MM.1S (cell line): ENCODE data around the gene TMEM44.

Experiments
- DNase-seq: peaks from one replicate; pipeline ENCODE4 v3.0.0-alpha.2; 2015
- H2AFZ ChIP-seq: fragments of 300-600 bp; sonication (generic); 2 replicates; pipeline ENCODE4 v1.6.0; 2016; ENCODE audit warnings: antibody characterized with exemption, low read length
- H3F3A ChIP-seq: fragments of 300-600 bp; sonication (generic); 2 replicates; pipeline ENCODE4 v1.6.1; 2016; ENCODE audit warnings: mild to moderate bottlenecking, antibody characterized with exemption, low read length, moderate library complexity, mixed read lengths; ENCODE audit not compliant: insufficient read depth
- H3K27ac ChIP-seq: fragments of 300-600 bp; sonication (generic); 2 replicates; pipeline ENCODE4 v1.5.1; 2016; ENCODE audit warnings: mild to moderate bottlenecking, low read length
- H3K27me3 ChIP-seq: fragments of 300-600 bp; sonication (generic); replicated peaks from 2 replicates; pipeline ENCODE4 v1.6.0; 2016; ENCODE audit warnings: low read length; ENCODE audit not compliant: insufficient read depth
- H3K36me3 ChIP-seq: fragments of 300-600 bp; sonication (generic); replicated peaks from 2 replicates; pipeline ENCODE4 v1.6.1; 2016; ENCODE audit warnings: mild to moderate bottlenecking, low read length, mixed read lengths; ENCODE audit not compliant: insufficient read depth
- H3K4me1 ChIP-seq: fragments of 300-600 bp; sonication (generic); 2 replicates; pipeline ENCODE4 v1.6.1; 2016; ENCODE audit warnings: low read length, mixed read lengths
- H3K4me2 ChIP-seq: fragments of 300-600 bp; sonication (generic); 2 replicates; pipeline ENCODE4 v1.6.0; 2016; ENCODE audit warnings: low read depth, low read length
- H3K4me3 ChIP-seq: fragments of 300-600 bp; sonication (generic); 2 replicates; pipeline ENCODE4 v1.5.1; 2016; ENCODE audit warnings: low read length, mixed read lengths
- H3K79me2 ChIP-seq: fragments of 300-600 bp; sonication (generic); 2 replicates; pipeline ENCODE4 v1.6.1; 2016; ENCODE audit warnings: mixed run types, low read length, mixed read lengths
- H3K9ac ChIP-seq: fragments of 300-600 bp; sonication (generic); 2 replicates; pipeline ENCODE4 v1.6.1; 2016; ENCODE audit warnings: low read length, mixed read lengths
- H3K9me2 ChIP-seq: fragments of 300-600 bp; sonication (generic); replicated peaks from 2 replicates; pipeline ENCODE4 v1.6.1; 2016; ENCODE audit warnings: mild to moderate bottlenecking, low read length, mixed read lengths; ENCODE audit not compliant: insufficient read depth
- H3K9me3 ChIP-seq: fragments of 300-600 bp; sonication (generic); replicated peaks from 2 replicates; pipeline ENCODE4 v1.6.1; 2016; ENCODE audit warnings: mild to moderate bottlenecking, low read length, mixed read lengths; ENCODE audit not compliant: insufficient read depth
- H4K20me1 ChIP-seq: fragments of 300-600 bp; sonication (generic); 2 replicates; pipeline ENCODE4 v1.6.1; 2016; ENCODE audit warnings: mild to moderate bottlenecking, low read length, moderate library complexity, mixed read lengths; ENCODE audit not compliant: insufficient read depth
- CTCF ChIP-seq: fragments of 300-600 bp; sonication (generic); IDR thresholded peaks from 2 replicates; pipeline ENCODE4 v1.5.1; 2016; ENCODE audit warnings: antibody characterized with exemption, low read length, mixed read lengths
- EZH2 ChIP-seq: fragments of 300-600 bp; sonication (generic); optimal IDR thresholded peaks from 2 replicates; pipeline ENCODE3; 2017; ENCODE audit warnings: low read depth, mild to moderate bottlenecking, antibody characterized with exemption, low read length, mixed read lengths
- EZH2phosphoT487 ChIP-seq: fragments of 300-600 bp; sonication (generic); IDR thresholded peaks from 2 replicates; pipeline ENCODE4 v1.6.1; 2018; ENCODE audit warnings: antibody characterized with exemption, low read length

The TMEM44 gene

GRCh38 chr3:194619741-194620140 is 13.5 kb downstream of the TMEM44 start:
- Histone ChIP-seq H3K9me3 (no peaks in the 10 kb centered on the region), H3K27ac (no peak overlapping the region), H3K4me3 (no peak overlapping the region), H3K4me2 (no peak overlapping the region), H3K27me3 (no peaks in the 10 kb centered on the region), H3K4me1 (no peaks in the 10 kb centered on the region), H3K36me3 (no peaks in the 10 kb centered on the region), H2AFZ (no peak overlapping the region), H3K79me2 (no peaks in the 10 kb centered on the region), H3F3A (no peaks in the 10 kb centered on the region), H3K9me2 (no peaks in the 10 kb centered on the region), H4K20me1 (no peaks in the 10 kb centered on the region), H3K9ac (no peak overlapping the region)
- no peak for DNase-seq
- no peak for TF ChIP-seq EZH2phosphoT487

GRCh38 chr3:194618858-194619608 is 14.2 kb downstream of the TMEM44 start:
- H3K79me2 ChIP-seq, result no peaks in the 10 kb centered on the region
- H4K20me1 ChIP-seq, result no peaks in the 10 kb centered on the region
- TF ChIP-seq EZH2 (no peak), EZH2phosphoT487 (no peak), CTCF (no peak)
- H3K27ac ChIP-seq, result no peak overlapping the region
- no peaks in the 10 kb centered on the region for H3K4me1 ChIP-seq
- H3K9me2 ChIP-seq, result no peaks in the 10 kb centered on the region
- H3K9me3 ChIP-seq, result no peaks in the 10 kb centered on the region
- H3K36me3 ChIP-seq, result no peaks in the 10 kb centered on the region
- no peaks in the 10 kb centered on the region for H3K27me3 ChIP-seq
- H3K4me2 ChIP-seq, result no peak overlapping the region
- H3F3A ChIP-seq, result no peaks in the 10 kb centered on the region
- H3K9ac ChIP-seq, result no peak overlapping the region
- H2AFZ ChIP-seq, result no peak overlapping the region
- no peak overlapping the region for H3K4me3 ChIP-seq
- no peak for DNase-seq

- Histone ChIP-seq H3K9me3 (no peaks in the 10 kb centered on the region), H4K20me1 (no peaks in the 10 kb centered on the region), H3F3A (no peaks in the 10 kb centered on the region), H3K79me2 (no peaks in the 10 kb centered on the region), H3K27me3 (no peaks in the 10 kb centered on the region), H3K4me1 (no peaks in the 10 kb centered on the region), H3K9me2 (no peaks in the 10 kb centered on the region), H3K27ac (no peak overlapping the region), H3K4me3 (no peak overlapping the region), H3K4me2 (no peak overlapping the region), H3K9ac (no peak overlapping the region), H3K36me3 (no peaks in the 10 kb centered on the region), H2AFZ (no peak overlapping the region)
- no peak for DNase-seq
- TF ChIP-seq CTCF, result no peak
These were observed 15.4 kb downstream of the TMEM44 start for GRCh38 chr3:194617827-194618226.

- Histone ChIP-seq H3K4me3 (no peak overlapping the region), H2AFZ (no peak overlapping the region), H4K20me1 (no peaks in the 10 kb centered on the region), H3K27me3 (no peaks in the 10 kb centered on the region), H3K9ac (no peak overlapping the region), H3K4me1 (no peaks in the 10 kb centered on the region), H3K4me2 (no peak overlapping the region), H3K9me3 (no peaks in the 10 kb centered on the region), H3F3A (no peaks in the 10 kb centered on the region), H3K9me2 (no peaks in the 10 kb centered on the region), H3K79me2 (no peaks in the 10 kb centered on the region), H3K36me3 (no peaks in the 10 kb centered on the region), H3K27ac (no peak overlapping the region)
- no peak for DNase-seq
- TF ChIP-seq EZH2 (no peak), EZH2phosphoT487 (no peak), CTCF (no peak)
These were observed 16.0 kb downstream of the TMEM44 start for GRCh38 chr3:194617143-194617671.
